Transverse colon (tissue), 4 donors: ENCODE measurements around the gene PRR30. TPM values are rescaled to one million over a fixed set of nuclear protein-coding genes. Genes with fewer than 3 reads are reported as not detected.

Experiments used
- DNase-seq: peaks from one replicate; pipeline ENCODE4 v3.0.0-alpha.2; 2019
- H3K27ac ChIP-seq, 4 donors: fragments of 200-600 bp; sonication (generic); 2 replicates each; pipeline ENCODE4 v1.5.1; 2016 to 2018; ENCODE audit warnings: inconsistent platforms in 4 of 4
- H3K27me3 ChIP-seq: fragments of 200-600 bp; sonication (generic); 2 replicates; pipeline ENCODE4 v1.5.1; 2017; ENCODE audit warnings: inconsistent platforms
- H3K36me3 ChIP-seq, 4 donors: fragments of 200-600 bp; sonication (generic); 2 replicates each; pipeline ENCODE4 v1.5.1; 2017 to 2019; ENCODE audit warnings: inconsistent platforms in 4 of 4
- H3K4me1 ChIP-seq, 4 donors: fragments of 200-600 bp; sonication (generic); 2 replicates each; pipeline ENCODE4 v1.5.1; 2017 to 2020; ENCODE audit warnings: inconsistent platforms in 4 of 4
- H3K4me3 ChIP-seq, 4 donors: fragments of 200-600 bp; sonication (generic); 1 replicate in 1 of 4; 2 replicates in 3 of 4; pipeline versions ENCODE4 v1.5.1 to v1.6.1; 2017 to 2019; ENCODE audit warnings: inconsistent platforms in 4 of 4
- H3K9me3 ChIP-seq, 2 donors: fragments of 200-600 bp; sonication (generic); 2 replicates each; pipeline ENCODE4 v1.5.1; 2017 to 2019; ENCODE audit warnings: inconsistent platforms in 2 of 2
- CTCF ChIP-seq, 5 experiments: fragments of 200-600 bp in 3 of 5; fragments of 450-650 bp in 2 of 5; sonication (generic) in 3 of 5; IDR thresholded peaks; 1 replicate in 2 of 5; 2 replicates in 3 of 5; pipeline ENCODE4 v1.5.1; 2016 to 2017; ENCODE audit warnings: antibody characterized with exemption in 5 of 5, inconsistent platforms in 3 of 5, mild to moderate bottlenecking in 2 of 5, moderate library complexity in 1 of 5
- EP300 ChIP-seq: sonication (generic); formaldehyde crosslinking; IDR thresholded peaks from one replicate; pipeline ENCODE4 v1.6.1; 2017; ENCODE audit warnings: antibody characterized with exemption, low read depth
- POLR2A ChIP-seq: fragments of 450-650 bp; IDR thresholded peaks from one replicate; pipeline ENCODE4 v1.6.1; 2016; ENCODE audit warnings: antibody characterized with exemption, mild to moderate bottlenecking, moderate library complexity
- POLR2AphosphoS5 ChIP-seq, 3 donors: sonication (generic); formaldehyde crosslinking; IDR thresholded peaks; one replicate each; pipeline ENCODE4 v1.6.1; 2016; ENCODE audit warnings: antibody characterized with exemption in 3 of 3
- WGBS, 2 donors: methylation state at CpG; one replicate each; pipeline ENCODE4 v1.1.5; 2018; ENCODE audit warnings: low coverage in 1 of 2; 5-methylcytosine and 5-hydroxymethylcytosine counted together
- in situ Hi-C, 4 donors: fragments of 200-750 bp; cut with MboI; loops; one replicate each; pipeline versions ENCODE4 v1.15.0 to v1.15.1; 2017; ENCODE audit warnings: low sequenced_read_pairs in 3 of 4, low pct_ligation_motif_present in 1 of 4, low pct_unique_long_range_greater_than_20kb in 1 of 4
- intact Hi-C: fragments of 100-400 bp; cut with DNase I; formaldehyde crosslinking; loops from one replicate; pipeline ENCODE4 v1.15.1; 2023; ENCODE audit warnings: low total_unique reads
- total RNA-seq, 4 donors: library from RNA; depleted of rRNA; stranded (reverse); fragments of >200 nt; gene quantifications; one replicate each; pipeline ENCODE4 v1.1.0, GENCODE V29; 2016

The PRR30 gene
- total RNA-seq, 4 donors from 2014 or later = not detected

- Histone ChIP-seq H3K36me3 (no peaks in the 10 kb centered on the region), H3K27me3 (peaks cover 2% of the 10 kb centered on the region), H3K4me1 (peaks cover 3 to 8% (median 6%) of the 10 kb centered on the region in 4 donors), H3K27ac (no peak overlapping the region), H3K9me3 (no peaks in the 10 kb centered on the region), H3K4me3 (no peak overlapping the region)
- in situ Hi-C loops (loop anchor here in 2 of 4 donors (10.0 to 25.0 kb wide), 2 partner anchors 112 to 185 kb away; partner anchors contain the start of genes TRIM54 (in 2 of the 2), ATRAID (in 1 of the 2), CAD (in 1 of the 2) and SLC5A6 (in 1 of the 2)), intact Hi-C loops (no loop called here)
- DNase-seq = no peak
- 95% methylated on average over 6 of the region's 10 CpGs; no CpG with 5 or more reads in 1 of the 2 donors for WGBS, 2 donors
- no peak for TF ChIP-seq EP300
- no peak for TF ChIP-seq POLR2A
- TF ChIP-seq POLR2AphosphoS5 (IDR thresholded peaks at IDR 0.05) = no peak
- no peak for TF ChIP-seq CTCF (IDR thresholded peaks at IDR 0.05)
Observed at GRCh38 chr2:27100036-27100435, 39.2 kb downstream of the PRR30 start.

- H3K27ac ChIP-seq = no peak overlapping the region
- DNase-seq = no peak
- in situ Hi-C loops = loop anchor here (5.0 to 25.0 kb wide), 3 partner anchors 93 to 183 kb away; partner anchors contain the start of genes MAPRE3 (in 3 of the 4) and TRIM54 (in 1 of the 4)
- no peaks in the 10 kb centered on the region for H3K36me3 ChIP-seq
- no peaks in the 10 kb centered on the region for H3K9me3 ChIP-seq
- intact Hi-C loops = loop anchor here (2.0 kb wide), 1 partner anchor 181 kb away; no protein-coding TSS in a partner anchor
- no peak for TF ChIP-seq POLR2AphosphoS5 (IDR thresholded peaks at IDR 0.05)
- TF ChIP-seq POLR2A = no peak
- TF ChIP-seq CTCF (IDR thresholded peaks at IDR 0.05) = no peak
- 95 to 100% methylated on average over 1 to 19 of the region's 19 CpGs for WGBS, 2 donors
- H3K27me3 ChIP-seq = no peaks in the 10 kb centered on the region
- H3K4me3 ChIP-seq = no peak overlapping the region
- peaks cover 3 to 8% (median 6%) of the 10 kb centered on the region in 4 donors for H3K4me1 ChIP-seq
Observed at GRCh38 chr2:27099334-27099955, 39.8 kb downstream of the PRR30 start.

- intact Hi-C loops = no loop called here
- in situ Hi-C loops = loop anchor here (5.0 to 25.0 kb wide), 3 partner anchors 95 to 185 kb away; partner anchors contain the start of genes MAPRE3 (in 3 of the 4) and TRIM54 (in 1 of the 4)
Observed at GRCh38 chr2:27097341-27097740, 41.9 kb downstream of the PRR30 start.

More at GRCh38 chr2:27097341-27097740, 41.9 kb downstream of the PRR30 start:
- Histone ChIP-seq H3K36me3 (no peaks in the 10 kb centered on the region), H3K27ac (no peak overlapping the region), H3K27me3 (no peaks in the 10 kb centered on the region), H3K4me1 (peaks cover 3 to 14% (median 9%) of the 10 kb centered on the region in 4 donors), H3K9me3 (no peaks in the 10 kb centered on the region), H3K4me3 (no peak overlapping the region)
- DNase-seq = no peak
- 92% methylated on average over 14 of the region's 14 CpGs; no CpG with 5 or more reads in 1 of the 2 donors for WGBS, 2 donors
- TF ChIP-seq POLR2A (no peak), POLR2AphosphoS5 (IDR thresholded peaks at IDR 0.05) (no peak), CTCF (IDR thresholded peaks at IDR 0.05) (no peak)
